Cardiac fibroblast (primary cell): ENCODE measurements around the gene ACOT2.
A peak's percentile ranks its signal among the peaks of the same experiment; 100 is the strongest.
"Not testable (repeated sequence)": the region's sequence is repeated elsewhere in the genome, so short reads cannot be mapped to it uniquely, and the experiment has no call there.

Experiments used
- DNase-seq, 2 donors: peaks; one replicate each; pipeline versions ENCODE4 v3.0.0 to v3.0.0-alpha.2; 2010; ENCODE audit warnings: low read depth in 2 of 2
- H3K4me3 ChIP-seq, 2 donors: replicated peaks in 1 of 2; 1 replicate in 1 of 2; 2 replicates in 1 of 2; pipeline ENCODE4 v1.5.1; 2011; ENCODE audit warnings: low read depth in 2 of 2, low read length in 2 of 2, mild to moderate bottlenecking in 2 of 2, moderate library complexity in 1 of 2
- CTCF ChIP-seq: IDR thresholded peaks from one replicate; pipeline ENCODE4 v1.5.1; 2011; ENCODE audit warnings: low read depth, mild to moderate bottlenecking, low read length, inconsistent platforms

ACOT2 gene

GRCh38 chr14:73576391-73576790, 7.4 kb downstream of the ACOT2 start:
- TF ChIP-seq CTCF, result no peak
- DNase-seq, result no peak
- no peak overlapping the region for H3K4me3 ChIP-seq

- not testable (repeated sequence) for H3K4me3 ChIP-seq
Measured at GRCh38 chr14:73577214-73577613, 8.2 kb downstream of the ACOT2 start.

GRCh38 chr14:73582102-73582979, 13.3 kb downstream of the ACOT2 start:
- not testable (repeated sequence) for DNase-seq, H3K4me3 ChIP-seq

More at GRCh38 chr14:73577214-73577613, 8.2 kb downstream of the ACOT2 start:
- DNase-seq, result not testable (repeated sequence)

GRCh38 chr14:73588695-73589094, 19.7 kb downstream of the ACOT2 start:
- H3K4me3 ChIP-seq, result no peak overlapping the region
- TF ChIP-seq CTCF, result no peak
- DNase-seq, result no peak

- TF ChIP-seq CTCF, result no peak
- H3K4me3 ChIP-seq, result no peak overlapping the region
- DNase-seq, result no peak
Measured at GRCh38 chr14:73589116-73589515, 20.1 kb downstream of the ACOT2 start.

GRCh38 chr14:73590673-73591004, 21.6 kb downstream of the ACOT2 start:
- H3K4me3 ChIP-seq, result not testable (repeated sequence)

GRCh38 chr14:73591690-73592449, 22.9 kb downstream of the ACOT2 start, which contains the start of gene ACOT4:
Gene ACOT4, plus strand, starts transcription at chr14:73591873. Its CDS starts 87 bp downstream, at chr14:73591960.
- TF ChIP-seq CTCF, result no peak
- peak within 1 kb of the TSS; percentile 51 to 52 for H3K4me3 ChIP-seq
- DNase-seq, result peak in 1 of 2 donors; percentile 31

More at GRCh38 chr14:73590673-73591004, 21.6 kb downstream of the ACOT2 start:
- DNase-seq, result not testable (repeated sequence)

- no peak for DNase-seq
- no peak for TF ChIP-seq CTCF
- no peak overlapping the region for H3K4me3 ChIP-seq
Measured at GRCh38 chr14:73594491-73594890, 25.5 kb downstream of the ACOT2 start.
